ENCODE data around the gene PRLH. TPM values are rescaled to one million over a fixed set of nuclear protein-coding genes. Genes with fewer than 3 reads are reported as not detected.
A peak's percentile ranks its signal among the peaks of the same experiment; 100 is the strongest.

Gene PRLH
- total RNA-seq, 1 donor from 2014 or later = not detected

DNA sequence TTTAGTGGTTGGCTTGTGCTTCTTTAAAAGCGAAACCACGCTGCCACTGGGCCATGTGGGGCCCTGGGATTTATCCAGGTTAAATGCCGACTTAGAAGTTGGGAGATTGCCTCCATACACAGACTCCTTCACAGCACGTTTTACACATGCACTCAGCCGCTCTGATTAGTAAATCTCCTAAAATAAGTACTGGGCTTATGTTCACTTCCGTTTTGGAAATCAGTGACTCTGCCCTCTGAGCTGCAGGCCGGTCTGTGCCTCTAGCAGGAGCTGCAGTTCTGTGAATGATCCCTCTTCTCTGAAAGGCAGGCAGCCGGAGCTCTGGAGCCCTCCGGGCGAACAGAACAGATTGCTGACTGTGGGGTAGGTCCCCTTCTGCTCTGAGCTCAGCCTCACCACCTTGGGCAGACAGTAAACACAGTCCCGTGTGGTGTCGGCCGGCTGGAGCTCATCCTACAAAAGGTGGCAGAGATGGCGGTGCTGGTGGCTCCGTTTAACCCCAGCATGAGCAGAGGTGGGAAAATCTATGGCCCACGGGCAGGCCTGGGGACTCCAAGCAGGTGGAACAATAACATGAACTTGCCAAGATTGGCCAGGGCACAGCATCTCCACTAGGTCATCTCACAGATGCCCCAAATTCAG is 34.0 kb downstream of the PRLH start:
- peak overlapping the region; percentile 90 for H3K27ac ChIP-seq
- H3K4me1 ChIP-seq = peaks cover 17 to 40% of the 10 kb centered on the region in 2 donors
- no peaks in the 10 kb centered on the region for H3K9me3 ChIP-seq
- H3K4me3 ChIP-seq = peak overlapping the region in 1 of 2 donors; percentile 46
- no peaks in the 10 kb centered on the region for H3K27me3 ChIP-seq
- TF ChIP-seq, protein P1, sequence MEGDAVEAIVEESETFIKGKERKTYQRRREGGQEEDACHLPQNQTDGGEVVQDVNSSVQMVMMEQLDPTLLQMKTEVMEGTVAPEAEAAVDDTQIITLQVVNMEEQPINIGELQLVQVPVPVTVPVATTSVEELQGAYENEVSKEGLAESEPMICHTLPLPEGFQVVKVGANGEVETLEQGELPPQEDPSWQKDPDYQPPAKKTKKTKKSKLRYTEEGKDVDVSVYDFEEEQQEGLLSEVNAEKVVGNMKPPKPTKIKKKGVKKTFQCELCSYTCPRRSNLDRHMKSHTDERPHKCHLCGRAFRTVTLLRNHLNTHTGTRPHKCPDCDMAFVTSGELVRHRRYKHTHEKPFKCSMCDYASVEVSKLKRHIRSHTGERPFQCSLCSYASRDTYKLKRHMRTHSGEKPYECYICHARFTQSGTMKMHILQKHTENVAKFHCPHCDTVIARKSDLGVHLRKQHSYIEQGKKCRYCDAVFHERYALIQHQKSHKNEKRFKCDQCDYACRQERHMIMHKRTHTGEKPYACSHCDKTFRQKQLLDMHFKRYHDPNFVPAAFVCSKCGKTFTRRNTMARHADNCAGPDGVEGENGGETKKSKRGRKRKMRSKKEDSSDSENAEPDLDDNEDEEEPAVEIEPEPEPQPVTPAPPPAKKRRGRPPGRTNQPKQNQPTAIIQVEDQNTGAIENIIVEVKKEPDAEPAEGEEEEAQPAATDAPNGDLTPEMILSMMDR (IDR thresholded peaks at IDR 0.05) = peak in 2 of 3 experiments; percentile 47 to 66
- no peaks in the 10 kb centered on the region for H3K36me3 ChIP-seq
- intact Hi-C loops (cut with DNase I) = loop anchor here (1.0 to 5.0 kb wide), 5 partner anchors 16 to 144 kb away; no protein-coding TSS in a partner anchor
- DNase-seq (ENCODE audit: low spot score in 2 of 2) = peak; percentile 53 to 92

DNA sequence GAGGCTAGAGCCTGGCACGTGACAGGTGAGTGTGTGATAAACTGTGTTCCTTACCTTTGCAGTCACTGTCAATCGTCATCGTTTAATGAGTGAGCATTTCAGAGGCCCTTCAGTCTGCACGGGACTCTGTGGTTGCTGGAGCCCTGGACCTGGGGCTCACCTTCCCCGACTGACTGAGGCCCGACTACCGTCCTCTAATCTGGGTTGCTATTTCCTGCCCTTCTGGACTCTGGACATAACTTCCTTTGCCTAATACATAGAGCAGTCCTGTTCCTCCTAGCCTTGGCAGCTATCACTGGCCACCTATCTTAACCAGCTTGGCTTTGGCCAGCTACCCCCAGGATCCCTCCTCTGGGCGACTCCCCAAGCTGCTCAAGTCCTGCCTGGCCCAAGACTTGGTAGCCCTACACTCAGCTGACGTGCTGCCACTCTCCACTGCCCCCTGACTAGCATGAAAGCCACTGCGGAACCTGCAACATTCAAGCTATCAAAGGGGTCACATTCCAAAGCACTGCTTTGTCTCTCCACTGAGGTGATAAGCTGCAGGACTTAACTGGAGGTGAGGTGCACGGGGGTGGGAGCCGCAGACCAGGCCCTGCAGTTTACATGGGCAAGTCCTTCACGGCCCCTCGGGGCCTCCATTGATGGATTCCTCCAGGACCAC is 35.2 kb downstream of the PRLH start:
- no peaks in the 10 kb centered on the region for H3K36me3 ChIP-seq

DNA sequence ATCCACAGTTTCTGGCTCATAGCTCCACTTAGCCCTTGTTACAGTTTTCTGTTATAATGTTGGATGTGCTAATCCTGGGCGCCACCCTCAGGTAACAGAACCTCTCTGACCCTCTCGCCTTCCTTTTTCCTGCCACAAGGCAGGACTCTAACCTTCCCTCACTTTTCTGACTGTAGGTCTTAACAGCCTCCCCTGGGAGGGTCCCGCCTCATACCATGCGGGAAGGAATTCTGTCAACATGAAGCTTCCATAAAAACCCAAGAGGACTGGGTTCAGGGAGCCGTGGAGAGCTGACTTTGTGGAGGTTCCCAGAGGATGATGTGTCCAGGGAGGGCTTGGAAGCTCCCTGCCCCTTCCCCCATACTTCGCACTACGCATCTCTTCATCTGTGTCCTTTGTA is 36.0 kb downstream of the PRLH start:
- no peak for DNase-seq (ENCODE audit: low spot score in 2 of 2)
- intact Hi-C loops (cut with DNase I) = loop anchor here (2.0 to 5.0 kb wide), 3 partner anchors 45 to 90 kb away; no protein-coding TSS in a partner anchor
- Histone ChIP-seq H3K27ac (peak overlapping the region; percentile 90), H3K27me3 (no peaks in the 10 kb centered on the region), H3K9me3 (no peaks in the 10 kb centered on the region), H3K4me3 (no peak overlapping the region), H3K4me1 (peaks cover 17 to 35% of the 10 kb centered on the region in 2 donors), H3K36me3 (no peaks in the 10 kb centered on the region)
- TF ChIP-seq, protein P1 (IDR thresholded peaks at IDR 0.05) = no peak

More for the DNA sequence above, 35.2 kb downstream of the PRLH start:
- no peak overlapping the region for H3K4me3 ChIP-seq
- H3K9me3 ChIP-seq = no peaks in the 10 kb centered on the region
- H3K27me3 ChIP-seq = no peaks in the 10 kb centered on the region
- DNase-seq (ENCODE audit: low spot score in 2 of 2) = no peak
- H3K4me1 ChIP-seq = peaks cover 17 to 35% of the 10 kb centered on the region in 2 donors
- intact Hi-C loops (cut with DNase I) = loop anchor here (2.0 to 5.0 kb wide), 4 partner anchors 46 to 143 kb away; no protein-coding TSS in a partner anchor
- peak overlapping the region; percentile 90 for H3K27ac ChIP-seq
- TF ChIP-seq, protein P1 (IDR thresholded peaks at IDR 0.05) = no peak

DNA sequence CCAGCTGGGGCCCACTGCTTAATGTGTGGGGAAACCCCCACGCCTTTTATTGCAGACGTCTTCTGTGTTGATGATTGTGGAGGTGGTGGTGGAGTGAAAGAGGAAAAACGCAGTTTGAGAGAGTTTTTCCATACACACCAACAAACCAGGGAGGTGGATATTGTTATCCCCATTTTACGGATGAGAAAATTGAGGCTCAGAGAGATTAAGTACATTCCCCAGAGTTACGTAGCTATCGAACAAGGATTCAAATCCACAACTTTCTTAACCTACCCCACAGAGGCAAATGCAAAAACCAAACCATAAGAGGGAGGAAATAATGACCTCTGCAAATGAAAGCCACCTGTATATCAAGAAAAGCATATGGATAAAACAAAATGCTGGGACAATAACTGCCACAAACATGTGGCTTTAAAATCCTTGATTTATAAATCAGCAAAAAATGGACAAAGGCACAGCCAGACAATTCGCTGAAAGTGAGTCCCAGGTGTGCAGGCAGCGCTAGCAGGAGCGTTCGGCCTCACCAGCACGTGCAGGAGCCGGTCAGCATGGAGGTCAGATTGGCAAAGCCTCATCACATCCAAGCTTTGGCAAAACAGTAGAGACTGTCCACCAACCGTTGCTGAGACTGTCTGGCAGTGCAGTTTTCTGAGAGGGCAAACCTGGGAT is 36.8 kb downstream of the PRLH start:
- intact Hi-C loops (cut with DNase I) = loop anchor here (2.0 to 5.0 kb wide), 3 partner anchors 44 to 89 kb away; no protein-coding TSS in a partner anchor
- peak overlapping the region; percentile 75 to 90 for H3K27ac ChIP-seq
- H3K9me3 ChIP-seq = no peaks in the 10 kb centered on the region
- no peaks in the 10 kb centered on the region for H3K36me3 ChIP-seq
- no peak for DNase-seq (ENCODE audit: low spot score in 2 of 2)
- TF ChIP-seq, protein P1 (IDR thresholded peaks at IDR 0.05) = no peak
- peaks cover 17 to 35% of the 10 kb centered on the region in 2 donors for H3K4me1 ChIP-seq
- H3K4me3 ChIP-seq = no peak overlapping the region
- H3K27me3 ChIP-seq = no peaks in the 10 kb centered on the region

DNA sequence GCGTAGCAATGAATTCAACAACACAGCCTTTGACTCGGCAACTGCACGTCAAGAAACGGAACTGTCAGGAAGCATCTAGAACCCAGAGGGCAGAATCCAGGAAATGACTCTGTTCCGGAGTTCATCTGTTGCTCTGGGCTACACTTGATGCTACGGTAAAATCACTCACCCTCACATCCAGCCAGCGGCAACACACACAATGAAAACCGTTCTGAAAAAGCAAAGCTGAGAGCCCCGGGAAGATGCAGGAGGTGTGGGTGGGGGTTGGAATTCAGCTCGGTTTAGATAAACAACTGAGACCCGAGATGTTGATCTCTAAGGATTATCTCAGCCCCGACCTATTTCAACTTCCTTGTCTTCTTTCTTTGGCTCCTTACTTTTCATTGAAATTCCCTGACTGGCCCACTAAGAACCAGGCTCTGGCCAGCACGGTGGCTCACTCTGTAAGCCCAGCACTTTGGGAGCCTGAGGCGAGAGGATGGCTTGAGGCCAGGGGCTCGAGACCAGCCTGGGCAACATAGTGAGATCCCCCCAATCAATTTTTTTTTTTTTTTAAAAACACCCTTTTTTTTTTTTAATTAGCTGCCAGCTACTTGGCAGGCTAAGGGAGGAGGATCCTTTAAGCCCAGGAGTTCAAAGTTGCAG is 37.5 kb downstream of the PRLH start:
- no peaks in the 10 kb centered on the region for H3K27me3 ChIP-seq
- H3K4me3 ChIP-seq = peak overlapping the region in 1 of 2 donors; percentile 21
- peak in 1 of 2 donors; percentile 86 for DNase-seq (ENCODE audit: low spot score in 2 of 2)
- no peaks in the 10 kb centered on the region for H3K9me3 ChIP-seq
- peaks cover 17 to 31% of the 10 kb centered on the region in 2 donors for H3K4me1 ChIP-seq
- TF ChIP-seq, protein P1 (IDR thresholded peaks at IDR 0.05) = no peak
- intact Hi-C loops (cut with DNase I) = loop anchor here (2.0 to 5.0 kb wide), 3 partner anchors 43 to 88 kb away; no protein-coding TSS in a partner anchor
- H3K36me3 ChIP-seq = no peaks in the 10 kb centered on the region
- peak overlapping the region; percentile 75 to 90 for H3K27ac ChIP-seq

Data from ascending aorta (tissue), 2 donors.